ENCODE data around the gene FBXO15. TPM values are rescaled to one million over a fixed set of nuclear protein-coding genes. Genes with fewer than 3 reads are reported as not detected.

FBXO15 gene
- total RNA-seq, 4 donors from 2014 or later = 0.13 to 0.32 (median 0.19) TPM; not detected in 1

GRCh38 chr18:74066018-74066417, 81.6 kb downstream of the FBXO15 start:
- WGBS, 2 donors = 75 to 82% methylated on average over 7 of the region's 7 CpGs
- Histone ChIP-seq H3K4me3 (no peak overlapping the region), H3K9me3 (no peaks in the 10 kb centered on the region), H3K4me1 (no peaks in the 10 kb centered on the region), H3K36me3 (no peaks in the 10 kb centered on the region), H3K27ac (no peak overlapping the region), H3K27me3 (no peaks in the 10 kb centered on the region)
- intact Hi-C loops (cut with DNase I) = no loop called here
- TF ChIP-seq, protein P1, sequence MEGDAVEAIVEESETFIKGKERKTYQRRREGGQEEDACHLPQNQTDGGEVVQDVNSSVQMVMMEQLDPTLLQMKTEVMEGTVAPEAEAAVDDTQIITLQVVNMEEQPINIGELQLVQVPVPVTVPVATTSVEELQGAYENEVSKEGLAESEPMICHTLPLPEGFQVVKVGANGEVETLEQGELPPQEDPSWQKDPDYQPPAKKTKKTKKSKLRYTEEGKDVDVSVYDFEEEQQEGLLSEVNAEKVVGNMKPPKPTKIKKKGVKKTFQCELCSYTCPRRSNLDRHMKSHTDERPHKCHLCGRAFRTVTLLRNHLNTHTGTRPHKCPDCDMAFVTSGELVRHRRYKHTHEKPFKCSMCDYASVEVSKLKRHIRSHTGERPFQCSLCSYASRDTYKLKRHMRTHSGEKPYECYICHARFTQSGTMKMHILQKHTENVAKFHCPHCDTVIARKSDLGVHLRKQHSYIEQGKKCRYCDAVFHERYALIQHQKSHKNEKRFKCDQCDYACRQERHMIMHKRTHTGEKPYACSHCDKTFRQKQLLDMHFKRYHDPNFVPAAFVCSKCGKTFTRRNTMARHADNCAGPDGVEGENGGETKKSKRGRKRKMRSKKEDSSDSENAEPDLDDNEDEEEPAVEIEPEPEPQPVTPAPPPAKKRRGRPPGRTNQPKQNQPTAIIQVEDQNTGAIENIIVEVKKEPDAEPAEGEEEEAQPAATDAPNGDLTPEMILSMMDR (IDR thresholded peaks at IDR 0.05) = no peak
- TF ChIP-seq POLR2A (IDR thresholded peaks at IDR 0.05) = no peak
- no peak for DNase-seq

DNA sequence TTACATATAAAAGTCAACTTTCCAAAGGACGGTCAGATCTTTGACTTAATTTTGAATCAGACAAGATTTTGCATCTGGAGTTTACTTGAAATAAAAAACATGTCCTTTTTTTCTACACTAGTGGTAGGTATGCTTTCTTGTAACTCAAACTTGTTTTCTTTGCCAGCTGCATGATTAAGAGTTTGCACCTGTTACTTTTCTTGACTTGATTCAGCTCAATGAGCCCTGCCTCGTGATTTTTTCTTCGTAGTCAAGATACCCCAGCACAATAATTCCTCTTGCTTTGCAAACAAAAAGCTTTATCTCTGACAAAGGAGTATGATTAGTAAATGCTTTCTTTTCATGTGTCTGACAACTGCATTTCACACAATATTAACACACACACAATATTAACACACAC, 82.3 kb downstream of the FBXO15 start:
- intact Hi-C loops (cut with DNase I) = no loop called here
- no peaks in the 10 kb centered on the region for H3K4me1 ChIP-seq
- no peaks in the 10 kb centered on the region for H3K36me3 ChIP-seq
- H3K27ac ChIP-seq = no peak overlapping the region
- H3K27me3 ChIP-seq = no peaks in the 10 kb centered on the region
- 48 to 52% methylated on average over 3 of the region's 3 CpGs for WGBS, 2 donors
- no peak for DNase-seq
- H3K4me3 ChIP-seq = no peak overlapping the region
- TF ChIP-seq, protein P1 (IDR thresholded peaks at IDR 0.05) = no peak
- TF ChIP-seq POLR2A (IDR thresholded peaks at IDR 0.05) = no peak
- H3K9me3 ChIP-seq = no peaks in the 10 kb centered on the region

- intact Hi-C loops (cut with DNase I) = no loop called here
Observed at GRCh38 chr18:74064510-74064909, 83.1 kb downstream of the FBXO15 start.

GRCh38 chr18:74063557-74063956, 84.1 kb downstream of the FBXO15 start:
- Histone ChIP-seq H3K27me3 (no peaks in the 10 kb centered on the region), H3K9me3 (no peaks in the 10 kb centered on the region), H3K27ac (no peak overlapping the region), H3K36me3 (no peaks in the 10 kb centered on the region), H3K4me1 (no peaks in the 10 kb centered on the region), H3K4me3 (no peak overlapping the region)
- TF ChIP-seq, protein P1 (IDR thresholded peaks at IDR 0.05) = no peak
- TF ChIP-seq POLR2A (IDR thresholded peaks at IDR 0.05) = no peak
- intact Hi-C loops (cut with DNase I) = no loop called here
- 42 to 48% methylated on average over 5 of the region's 5 CpGs for WGBS, 2 donors
- DNase-seq = no peak

More at GRCh38 chr18:74064510-74064909, 83.1 kb downstream of the FBXO15 start:
- WGBS, 2 donors = 31 to 40% methylated on average over 4 to 6 of the region's 6 CpGs
- no peak for DNase-seq
- Histone ChIP-seq H3K4me3 (no peak overlapping the region), H3K9me3 (no peaks in the 10 kb centered on the region), H3K36me3 (no peaks in the 10 kb centered on the region), H3K27me3 (no peaks in the 10 kb centered on the region), H3K4me1 (no peaks in the 10 kb centered on the region), H3K27ac (no peak overlapping the region)
- TF ChIP-seq, protein P1 (IDR thresholded peaks at IDR 0.05) = no peak
- TF ChIP-seq POLR2A (IDR thresholded peaks at IDR 0.05) = no peak

GRCh38 chr18:74063023-74063422, 84.6 kb downstream of the FBXO15 start:
- Histone ChIP-seq H3K4me1 (no peaks in the 10 kb centered on the region), H3K27ac (no peak overlapping the region), H3K27me3 (no peaks in the 10 kb centered on the region), H3K4me3 (no peak overlapping the region), H3K36me3 (no peaks in the 10 kb centered on the region), H3K9me3 (peaks cover 0 to under 1% (median 0%) of the 10 kb centered on the region in 3 donors)
- TF ChIP-seq, protein P1 (IDR thresholded peaks at IDR 0.05) = no peak
- TF ChIP-seq POLR2A (IDR thresholded peaks at IDR 0.05) = no peak
- intact Hi-C loops (cut with DNase I) = no loop called here
- DNase-seq = no peak
- 47 to 56% methylated on average over 1 to 3 of the region's 3 CpGs for WGBS, 2 donors
